SK-N-SH (cell line): ENCODE data around the gene DSCAML1. TPM values are rescaled to one million over a fixed set of nuclear protein-coding genes. Genes with fewer than 3 reads are reported as not detected.

Source experiments
- CTCF ChIA-PET: fragments of 300-600, 350-600 bp; formaldehyde crosslinking; extraction: SDS; loops from one replicate; lab custom pipeline; 2021; lab: Yijun Ruan, JAX
- POLR2A ChIA-PET: fragments of 350-600 bp; sonication (Branson Sonifier 250); formaldehyde crosslinking; extraction: SDS; loops from one replicate; lab custom pipeline; 2020; ENCODE audit warnings: antibody characterized with exemption, inconsistent platforms; lab: Yijun Ruan, JAX
- DNase-seq: peaks from one replicate; pipeline ENCODE4 v3.0.0; 2012
- H2AFZ ChIP-seq: fragments of 200-600 bp; sonication (generic); 2 replicates; pipeline ENCODE4 v1.8.1; 2016; ENCODE audit warnings: antibody characterized with exemption, mild to moderate bottlenecking, low read depth
- H3F3A ChIP-seq: fragments of 200-600 bp; sonication (generic); replicated peaks from 2 replicates; pipeline ENCODE3; 2016; ENCODE audit warnings: antibody characterized with exemption, mild to moderate bottlenecking; ENCODE audit not compliant: insufficient read depth
- H3K27ac ChIP-seq, 2 experiments: fragments of 200-500 bp in 1 of 2; fragments of 200-600 bp in 1 of 2; sonication (Bioruptor generic) in 1 of 2; sonication (generic), shearing (Covaris generic) in 1 of 2; 2 replicates each; pipeline versions ENCODE4 v1.5.1 to v1.6.1; 2014 to 2016; ENCODE audit warnings: low read depth in 2 of 2, inconsistent platforms in 1 of 2, low read length in 1 of 2, mild to moderate bottlenecking in 1 of 2, mixed read lengths in 1 of 2
- H3K27me3 ChIP-seq: fragments of 200-600 bp; sonication (generic), shearing (Covaris generic); 2 replicates; pipeline ENCODE4 v1.6.1; 2016; ENCODE audit warnings: mixed run types; ENCODE audit not compliant: insufficient read depth
- H3K36me3 ChIP-seq, 2 experiments: fragments of 200-500 bp in 1 of 2; fragments of 200-600 bp in 1 of 2; sonication (Bioruptor generic) in 1 of 2; sonication (generic) in 1 of 2; replicated peaks in 1 of 2; 2 replicates each; pipeline versions ENCODE3 to v1.5.1; 2014 to 2016; ENCODE audit warnings: low read length in 1 of 2, mild to moderate bottlenecking in 1 of 2; ENCODE audit not compliant: insufficient read depth in 2 of 2, control insufficient read depth in 1 of 2
- H3K4me1 ChIP-seq, 2 experiments: fragments of 200-500 bp in 1 of 2; fragments of 200-600 bp in 1 of 2; sonication (Bioruptor generic) in 1 of 2; sonication (generic), shearing (Covaris generic) in 1 of 2; 2 replicates each; pipeline versions ENCODE4 v1.5.1 to v1.6.1; 2014 to 2016; ENCODE audit warnings: low read depth in 1 of 2, low read length in 1 of 2, mixed run types in 1 of 2; ENCODE audit not compliant: insufficient read depth in 2 of 2, control insufficient read depth in 1 of 2
- H3K4me2 ChIP-seq: fragments of 200-600 bp; sonication (generic), shearing (Covaris generic); 2 replicates; pipeline ENCODE4 v1.6.1; 2017; ENCODE audit warnings: mixed run types
- H3K4me3 ChIP-seq, 2 experiments: fragments of 200-500 bp in 1 of 2; fragments of 200-600 bp in 1 of 2; sonication (Bioruptor generic) in 1 of 2; sonication (generic), shearing (Covaris generic) in 1 of 2; 2 replicates each; pipeline versions ENCODE4 v1.5.1 to v1.8.1; 2014 to 2016; ENCODE audit warnings: low read depth in 2 of 2, inconsistent platforms in 1 of 2, low read length in 1 of 2, mild to moderate bottlenecking in 1 of 2, mixed read lengths in 1 of 2, moderate library complexity in 1 of 2
- H3K79me2 ChIP-seq: fragments of 200-600 bp; sonication (generic); 2 replicates; pipeline ENCODE4 v1.8.1; 2017; ENCODE audit warnings: mild to moderate bottlenecking; ENCODE audit not compliant: insufficient read depth
- H3K9ac ChIP-seq: fragments of 200-600 bp; sonication (generic); 2 replicates; pipeline ENCODE4 v1.6.1; 2017; ENCODE audit warnings: mixed run types
- H3K9me2 ChIP-seq: fragments of 200-600 bp; sonication (generic); 2 replicates; pipeline ENCODE4 v1.6.1; 2017; ENCODE audit warnings: mixed run types
- H3K9me3 ChIP-seq: fragments of 200-600 bp; sonication (generic); 2 replicates; pipeline ENCODE4 v1.6.1; 2017; ENCODE audit warnings: mixed run types, mild to moderate bottlenecking, moderate library complexity
- H4K20me1 ChIP-seq: fragments of 200-600 bp; sonication (generic); 2 replicates; pipeline ENCODE4 v1.6.1; 2017; ENCODE audit warnings: mild to moderate bottlenecking, mixed run types; ENCODE audit not compliant: insufficient read depth
- CHD2 ChIP-seq: fragments of 150-350 bp; IDR thresholded peaks from 2 replicates; pipeline ENCODE4 v1.6.1; 2018; ENCODE audit warnings: low read length; ENCODE audit not compliant: partially characterized antibody
- EZH2phosphoT487 ChIP-seq: fragments of 200-600 bp; sonication (generic); IDR thresholded peaks from 2 replicates; pipeline ENCODE4 v1.6.1; 2017; ENCODE audit warnings: low read depth, mixed run types, mild to moderate bottlenecking, antibody characterized with exemption, moderate library complexity, borderline replicate concordance
- FOSL2 ChIP-seq: IDR thresholded peaks from 2 replicates; pipeline ENCODE4 v1.4.0; 2012; ENCODE audit warnings: low read depth, mild to moderate bottlenecking, moderate library complexity, borderline replicate concordance
- FOXJ3 ChIP-seq: sonication (generic); formaldehyde crosslinking; IDR thresholded peaks from 2 replicates; pipeline ENCODE4 v1.5.1; 2020; ENCODE audit warnings: mild to moderate bottlenecking, missing genetic modification reagents
- GATA2 ChIP-seq: sonication (generic); formaldehyde crosslinking; IDR thresholded peaks from 2 replicates; pipeline ENCODE4 v1.5.0; 2020; ENCODE audit warnings: mild to moderate bottlenecking, missing genetic modification reagents
- IRF3 ChIP-seq: fragments of 150-350 bp; IDR thresholded peaks from 2 replicates; pipeline ENCODE4 v1.6.1; 2016; ENCODE audit warnings: mild to moderate bottlenecking, low read depth, low read length
- JUND ChIP-seq: IDR thresholded peaks from 2 replicates; pipeline ENCODE4 v1.4.0; 2012
- MEF2A ChIP-seq: IDR thresholded peaks from 2 replicates; pipeline ENCODE4 v1.4.0; 2012; ENCODE audit warnings: low read depth, borderline replicate concordance
- NFIC ChIP-seq: IDR thresholded peaks from 2 replicates; pipeline ENCODE4 v1.4.0; 2012; ENCODE audit warnings: borderline replicate concordance
- RXRA ChIP-seq: IDR thresholded peaks from 2 replicates; pipeline ENCODE4 v1.4.0; 2012; ENCODE audit warnings: low read depth, mild to moderate bottlenecking, borderline replicate concordance
- SMC3 ChIP-seq: IDR thresholded peaks from 2 replicates; pipeline ENCODE4 v1.6.1; 2012; ENCODE audit warnings: low read depth, low read length, improper control_type of control experiment
- USF1 ChIP-seq: IDR thresholded peaks from 2 replicates; pipeline ENCODE4 v1.4.0; 2012; ENCODE audit warnings: low read depth, borderline replicate concordance
- USF2 ChIP-seq: fragments of 150-350 bp; IDR thresholded peaks from 2 replicates; pipeline ENCODE4 v1.6.1; 2017; ENCODE audit warnings: antibody characterized with exemption, low read length, low read depth, borderline replicate concordance
- WGBS: methylation state at CpG from one replicate; pipeline ENCODE4 v1.1.6; 2017; ENCODE audit warnings: low lambda C conversion rate; 5-methylcytosine and 5-hydroxymethylcytosine counted together
- polyA plus RNA-seq, 3 experiments: library from polyadenylated mRNA; depleted of rRNA; stranded (reverse); fragments of >200 nt; gene quantifications; 2 replicates each; pipeline ENCODE4 v1.2.3, GENCODE V29; 2012

The DSCAML1 gene
- polyA plus RNA-seq, 1 of the 3 experiments (the other 2 are of a cell fraction) = not detected

GRCh38 chr11:117821431-117821830 is 24.4 kb upstream of the DSCAML1 start (continued):
- no peak for TF ChIP-seq USF2
- TF ChIP-seq GATA2 (CRISPR knock-in tag) = no peak
- no peak for TF ChIP-seq JUND
- no peak for TF ChIP-seq RXRA
- no peak for TF ChIP-seq SMC3
- no peak for TF ChIP-seq MEF2A

DNA sequence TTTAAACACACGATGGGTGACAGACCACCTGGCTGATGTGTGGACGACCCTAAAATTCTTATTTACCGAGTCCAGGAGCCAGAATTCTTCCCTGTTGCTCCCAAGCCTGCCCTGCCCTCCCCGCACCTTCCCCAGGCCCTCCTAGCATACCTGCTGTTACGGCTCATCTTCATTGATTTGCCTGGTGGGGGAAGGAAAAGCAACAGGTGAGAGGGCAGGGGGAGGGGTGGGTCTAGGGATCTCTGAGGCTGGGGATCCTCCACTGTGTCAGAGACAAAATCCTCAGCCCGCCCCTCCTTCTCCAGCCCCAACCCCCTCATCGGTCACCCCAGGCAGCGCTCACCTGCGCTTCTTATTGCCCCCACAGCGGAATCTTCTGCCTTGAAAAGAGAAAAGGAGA is 23.5 kb upstream of the DSCAML1 start:
- no peak overlapping the region for H2AFZ ChIP-seq
- no peaks in the 10 kb centered on the region for H4K20me1 ChIP-seq
- H3F3A ChIP-seq = no peaks in the 10 kb centered on the region
- no peak overlapping the region for H3K27ac ChIP-seq
- no peaks in the 10 kb centered on the region for H3K79me2 ChIP-seq
- H3K9ac ChIP-seq = no peak overlapping the region
- H3K9me2 ChIP-seq = no peaks in the 10 kb centered on the region
- no peak for TF ChIP-seq IRF3
- TF ChIP-seq EZH2phosphoT487 = no peak
- TF ChIP-seq FOSL2 = no peak
- TF ChIP-seq USF1 = no peak
- TF ChIP-seq CHD2 = no peak
- no peak for TF ChIP-seq MEF2A
- no peak for TF ChIP-seq RXRA
- TF ChIP-seq FOXJ3 (CRISPR knock-in tag) = no peak
- no peak for TF ChIP-seq NFIC
- TF ChIP-seq, all 33 proteins: peak for 0
- ChIA-PET CTCF (interaction anchor here (0.6 to 25.9 kb wide), 9 partner anchors 14 to 1907 kb away, joined by 3 to 481 read pairs (median 74); no protein-coding TSS in a partner anchor), POLR2A (no interaction called here)
- DNase-seq = no peak
- no peaks in the 10 kb centered on the region for H3K9me3 ChIP-seq
- no peak overlapping the region for H3K4me2 ChIP-seq
- H3K27me3 ChIP-seq = no peaks in the 10 kb centered on the region
- WGBS = 70% methylated on average over 8 of the region's 10 CpGs
- H3K4me1 ChIP-seq = peaks cover 4 to 20% of the 10 kb centered on the region in 2 experiments; a peak in 2 of 4 replicates
- H3K4me3 ChIP-seq = no peak overlapping the region
- no peaks in the 10 kb centered on the region for H3K36me3 ChIP-seq
